HG02938 (cell line): ENCODE measurements around the gene DHX16.

ENCODE experiments used
- ATAC-seq: cut with Tn5 transposase; IDR thresholded peaks from one replicate; pipeline ENCODE4 v1.9.1; 2021; ENCODE audit warnings: mild to moderate bottlenecking, moderate library complexity; ENCODE audit not compliant: unreplicated experiment

DHX16 gene

DNA sequence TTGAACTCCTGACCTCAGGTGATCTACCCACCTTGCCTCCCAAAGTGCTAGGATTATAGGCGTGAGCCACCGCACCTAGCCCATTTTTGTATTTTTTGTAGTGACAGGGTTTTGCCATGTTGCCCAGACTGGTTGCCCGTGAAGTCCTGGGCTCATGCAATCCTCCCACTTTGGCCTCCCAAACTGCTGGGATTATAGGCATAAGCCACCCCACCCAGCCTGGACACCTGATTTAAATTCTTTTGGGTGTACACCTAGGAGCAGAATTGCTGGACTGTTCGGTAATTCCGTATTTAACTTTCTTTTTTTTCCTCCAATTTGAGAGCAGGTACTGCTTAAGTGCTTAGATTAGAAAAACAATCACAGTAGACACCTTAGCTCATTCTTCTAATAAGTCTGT lies 23.6 kb upstream of the DHX16 start:
- ATAC-seq: no peak

DNA sequence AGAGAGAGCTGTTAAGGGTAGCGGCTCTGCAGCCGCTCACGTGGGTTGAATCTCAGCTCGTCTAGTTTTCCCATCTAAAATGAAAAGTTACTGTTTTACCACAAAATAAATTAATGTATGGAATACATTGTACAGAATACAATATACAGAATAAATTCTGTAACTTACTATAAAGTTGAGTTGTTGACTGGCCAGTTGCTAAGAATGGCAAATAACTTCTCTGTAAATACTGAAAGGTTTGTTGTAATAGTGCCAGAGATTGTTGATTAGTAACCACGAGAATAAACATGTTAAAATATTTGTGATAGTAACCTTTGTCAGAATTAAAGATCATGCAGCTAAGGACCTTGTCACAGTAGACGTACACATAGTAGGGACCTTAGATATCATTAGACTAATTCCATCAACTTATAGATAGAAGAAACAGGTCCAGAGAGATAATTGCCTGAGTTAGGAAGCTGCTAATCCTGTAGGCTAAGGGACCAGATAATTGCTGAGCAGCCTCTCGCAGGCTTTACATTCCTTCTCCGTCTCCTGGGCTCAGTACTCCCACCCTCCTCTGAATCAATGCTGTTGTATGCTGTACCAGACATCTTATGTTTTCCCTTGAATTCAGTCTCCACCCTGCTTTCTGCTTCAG lies 18.5 kb upstream of the DHX16 start:
- no peak for ATAC-seq

DNA sequence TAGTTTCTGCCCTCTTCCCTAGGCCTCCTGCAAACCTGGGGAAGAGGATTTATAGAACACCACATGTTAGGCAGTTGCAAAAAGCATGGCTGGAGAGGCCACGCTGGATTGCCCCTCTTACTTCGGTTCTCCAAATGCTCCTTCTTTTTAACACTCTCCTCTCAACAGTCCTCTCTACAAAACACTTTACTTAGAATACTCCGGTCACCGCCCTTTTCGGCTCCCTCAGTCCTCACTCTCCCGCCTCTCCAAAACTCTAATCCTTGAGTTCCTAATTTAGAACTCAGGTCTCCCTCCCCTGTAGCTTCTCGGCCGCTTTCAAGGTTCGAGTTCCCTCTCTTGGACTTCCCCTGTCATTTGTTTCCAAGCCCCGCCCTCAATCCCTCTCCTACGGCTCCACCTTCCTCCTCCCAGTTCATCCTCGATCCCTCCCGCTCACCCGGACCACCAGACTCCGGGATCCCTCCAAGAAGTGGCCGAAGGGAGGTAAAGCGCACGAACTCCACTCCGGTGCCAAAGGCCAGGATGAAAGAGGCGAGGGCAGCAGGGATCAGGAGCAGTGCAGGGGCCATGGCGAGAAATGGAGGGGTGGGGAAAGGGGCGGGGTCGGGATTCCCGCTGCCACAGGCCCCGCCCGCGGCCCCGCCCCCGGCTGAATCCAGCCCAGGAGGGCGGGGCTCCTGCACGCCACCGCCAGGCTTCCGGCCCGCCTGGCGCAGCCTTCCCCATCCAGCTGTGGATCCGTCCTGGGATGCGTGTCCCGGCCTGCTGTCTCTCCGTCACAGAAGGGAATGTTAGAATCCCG lies 17.8 kb upstream of the DHX16 start, which contains the start of gene NRM:
Gene NRM (minus strand): TSS at position 582 of the 805 bp plus-strand sequence. CDS start 10 bp downstream, at position 572.
- ATAC-seq: no peak

DNA sequence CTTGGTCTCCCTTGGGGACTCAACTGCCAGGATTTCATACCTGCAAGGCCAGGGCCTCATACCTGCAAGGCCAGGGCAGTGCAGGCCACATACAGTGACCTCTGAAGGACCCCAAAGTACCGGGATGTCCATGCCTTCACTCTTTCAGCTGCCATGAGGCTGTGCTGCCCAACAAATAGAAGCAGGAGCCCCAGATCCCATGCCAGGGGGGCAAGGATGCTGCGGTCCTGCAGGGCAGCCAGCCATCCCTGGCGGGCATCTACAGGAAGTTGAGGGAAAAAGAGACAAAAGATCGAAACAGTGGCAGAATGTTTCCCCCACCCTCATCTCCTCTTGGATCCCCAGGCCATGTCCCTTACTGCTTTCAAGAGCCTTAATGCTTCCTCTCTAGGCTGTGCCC lies 17.2 kb upstream of the DHX16 start:
- ATAC-seq: no peak

DNA sequence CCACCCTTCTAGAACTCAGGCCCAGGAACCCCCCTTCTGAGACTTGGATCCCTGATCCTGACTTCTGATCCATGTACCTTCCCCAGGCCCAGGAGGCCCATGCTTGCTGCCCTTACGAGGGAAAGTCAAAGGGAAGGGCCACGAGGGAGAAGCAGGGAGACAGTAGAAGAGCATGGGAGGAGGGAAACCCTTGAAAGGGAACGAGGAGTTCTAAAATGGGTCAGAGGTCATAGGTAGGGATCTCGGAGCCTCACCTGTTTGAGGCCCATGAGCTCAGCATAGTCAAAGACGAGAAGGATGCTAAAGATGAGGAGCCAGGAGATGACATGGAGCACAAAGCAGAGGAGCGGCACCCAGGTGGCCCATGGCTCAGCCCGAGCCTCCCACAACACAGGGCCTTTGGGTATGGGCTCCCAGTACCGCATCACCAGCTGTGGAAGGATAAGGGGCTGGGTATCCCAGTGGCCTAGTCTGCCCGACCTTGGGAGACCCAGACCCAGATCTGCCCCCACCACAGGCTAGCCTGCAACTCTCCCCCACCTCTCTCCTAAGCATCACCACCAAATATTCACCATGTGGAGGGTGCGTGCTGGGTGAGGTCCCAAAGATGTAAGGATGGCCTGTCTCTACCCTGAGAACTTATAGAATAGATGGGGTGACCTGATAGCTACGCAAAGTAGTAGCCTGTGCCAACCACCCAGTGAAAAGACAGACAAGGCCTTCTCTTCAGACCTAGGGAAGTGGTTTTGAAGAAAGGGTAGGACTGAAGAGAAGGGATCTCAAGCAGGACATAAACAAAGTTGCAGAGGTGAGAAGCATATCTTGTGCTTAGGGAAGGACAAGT lies 16.4 kb upstream of the DHX16 start:
- no peak for ATAC-seq

DNA sequence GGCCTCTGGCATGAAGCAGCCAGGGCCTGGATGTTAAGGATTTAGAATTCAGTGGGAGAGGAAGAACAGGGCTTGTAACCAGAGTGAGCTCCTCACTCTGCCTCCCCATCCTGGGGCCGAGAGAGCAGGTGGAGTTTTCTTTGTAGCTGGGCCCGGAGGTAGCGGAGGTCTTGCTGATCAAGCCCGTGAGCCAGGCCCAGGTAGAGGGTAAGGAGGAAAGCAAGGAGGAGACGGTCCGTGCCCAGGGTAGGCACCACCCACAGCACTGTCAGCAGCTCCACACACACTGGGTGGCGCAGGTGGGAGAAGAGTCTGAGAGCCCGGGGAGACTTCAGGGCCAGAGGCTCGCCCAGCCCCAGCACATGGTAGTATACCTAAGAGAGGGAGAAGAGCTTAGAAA lies 15.8 kb upstream of the DHX16 start:
- no peak for ATAC-seq

DNA sequence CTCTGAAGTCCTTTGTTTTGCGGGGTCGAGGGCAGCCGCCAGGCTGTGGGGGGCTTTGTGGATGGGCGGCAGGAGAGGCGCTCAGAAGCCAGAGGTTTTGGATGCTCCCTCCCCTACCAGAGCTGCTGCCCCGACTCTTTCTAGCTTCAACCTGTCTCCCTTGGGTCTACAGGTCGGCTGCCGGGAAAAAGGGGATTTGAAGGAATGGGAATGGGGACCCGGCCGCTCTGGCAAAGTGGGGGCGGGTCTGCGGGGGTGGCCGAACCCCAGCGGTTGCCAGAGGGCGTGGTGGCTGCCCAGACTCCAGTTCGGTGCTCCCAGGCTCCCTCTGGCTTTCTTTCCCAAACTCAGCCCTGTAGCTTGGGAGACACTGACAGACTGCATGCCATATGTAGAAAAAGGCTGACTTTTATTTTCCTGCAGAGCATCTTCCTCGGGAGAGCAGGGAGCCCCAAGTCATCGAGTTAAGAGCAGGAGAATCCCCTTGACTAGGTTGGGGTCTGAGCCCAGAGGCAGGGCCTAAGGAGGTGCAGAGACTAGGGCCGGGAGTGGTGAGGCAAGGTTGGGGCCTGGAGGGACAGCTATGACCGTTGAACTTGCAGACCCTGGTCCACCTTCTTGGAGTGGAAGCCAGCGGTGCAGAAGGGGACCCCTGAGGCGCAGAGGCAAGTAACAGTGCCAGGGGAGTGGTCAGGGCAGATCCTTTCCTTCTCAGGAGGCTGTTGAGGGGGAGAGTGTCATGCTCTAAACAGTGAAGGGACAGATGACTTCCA lies 15.0 kb upstream of the DHX16 start:
- ATAC-seq: no peak

DNA sequence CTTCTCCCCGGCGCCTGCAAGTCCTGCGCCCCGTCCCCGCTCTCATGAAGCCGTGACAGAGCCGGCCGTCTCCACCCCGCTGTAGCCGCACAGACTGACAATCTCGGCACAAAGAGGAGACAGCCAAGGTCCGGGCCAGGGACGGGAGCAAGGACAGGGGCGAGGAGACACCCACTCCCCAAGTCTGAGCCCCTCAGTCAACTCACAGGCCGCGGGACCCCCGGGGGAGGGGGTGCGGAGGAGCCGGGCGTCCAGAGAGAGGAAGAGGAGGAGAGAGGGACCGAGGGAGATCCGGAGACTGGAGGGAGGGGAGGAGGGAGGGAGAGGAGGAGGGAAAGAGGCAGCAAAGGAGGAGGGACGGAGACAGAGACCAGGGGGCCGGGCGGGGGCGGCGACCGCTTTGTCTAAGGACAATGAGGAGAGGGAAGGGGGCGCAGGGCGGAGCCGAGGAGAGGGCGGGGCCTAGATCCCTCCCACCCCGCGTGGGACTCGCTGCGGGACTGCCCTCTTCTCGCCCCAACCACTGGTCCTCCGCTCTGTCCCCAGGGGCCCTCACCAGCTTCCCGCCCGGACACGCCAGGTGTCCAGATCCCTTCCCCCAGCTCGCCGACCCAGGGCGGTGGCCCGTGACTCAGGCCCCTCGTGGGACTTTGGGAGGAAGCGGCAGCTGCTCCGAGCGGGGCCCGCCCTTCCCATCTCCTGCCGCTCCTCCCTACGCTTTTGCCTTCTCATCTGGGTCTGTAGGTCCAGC lies 14.3 kb upstream of the DHX16 start:
- peak; percentile 41 for ATAC-seq

DNA sequence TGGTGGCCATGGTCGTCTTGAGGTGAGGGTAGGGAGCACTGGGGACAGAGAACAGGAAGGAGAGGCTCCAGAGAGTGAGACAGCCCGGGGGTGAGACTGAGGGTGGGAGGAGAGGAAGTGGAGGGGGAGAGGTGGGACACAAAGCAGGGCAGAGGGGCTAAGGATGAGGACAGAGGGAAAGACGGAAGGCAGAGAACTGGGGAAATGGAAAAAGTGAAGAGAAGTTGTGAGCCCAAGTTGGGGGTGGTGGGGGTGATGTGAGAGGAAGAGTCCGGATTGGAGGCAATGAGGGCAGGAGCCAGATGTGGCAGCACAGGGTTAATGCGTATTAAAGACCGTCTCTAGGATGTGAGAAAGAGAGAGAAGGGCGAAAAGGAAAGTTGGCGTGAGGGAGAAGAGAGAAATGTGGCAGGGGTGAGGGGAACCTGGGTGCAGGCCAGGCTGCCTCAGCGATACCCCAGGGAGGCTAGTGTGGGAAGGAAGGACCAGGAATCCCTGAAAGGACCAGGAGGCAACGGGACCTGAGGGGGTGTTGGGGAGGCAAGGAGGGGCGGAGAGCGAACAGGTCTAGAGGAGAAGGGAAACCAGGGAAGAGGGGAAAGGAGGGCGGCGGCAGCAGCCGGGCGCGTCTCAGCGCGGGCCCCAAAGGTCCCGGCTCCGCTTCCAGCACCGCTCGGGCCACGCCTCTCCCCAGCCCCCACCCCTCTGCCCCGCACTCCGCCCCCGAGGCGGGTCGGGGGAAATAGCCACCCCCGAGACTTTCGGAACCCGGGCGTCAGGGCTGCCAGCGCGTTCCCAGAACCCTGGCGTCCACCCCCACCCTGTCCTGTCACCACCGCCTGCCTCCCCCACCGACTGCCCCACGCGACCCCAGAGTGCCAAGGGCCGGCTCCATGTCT lies 13.5 kb upstream of the DHX16 start, which contains the start of gene PPP1R18:
Gene PPP1R18 (minus strand): TSS at position 637 of the 899 bp plus-strand sequence. CDS start 627 bp downstream, at position 10.
- ATAC-seq: no peak

DNA sequence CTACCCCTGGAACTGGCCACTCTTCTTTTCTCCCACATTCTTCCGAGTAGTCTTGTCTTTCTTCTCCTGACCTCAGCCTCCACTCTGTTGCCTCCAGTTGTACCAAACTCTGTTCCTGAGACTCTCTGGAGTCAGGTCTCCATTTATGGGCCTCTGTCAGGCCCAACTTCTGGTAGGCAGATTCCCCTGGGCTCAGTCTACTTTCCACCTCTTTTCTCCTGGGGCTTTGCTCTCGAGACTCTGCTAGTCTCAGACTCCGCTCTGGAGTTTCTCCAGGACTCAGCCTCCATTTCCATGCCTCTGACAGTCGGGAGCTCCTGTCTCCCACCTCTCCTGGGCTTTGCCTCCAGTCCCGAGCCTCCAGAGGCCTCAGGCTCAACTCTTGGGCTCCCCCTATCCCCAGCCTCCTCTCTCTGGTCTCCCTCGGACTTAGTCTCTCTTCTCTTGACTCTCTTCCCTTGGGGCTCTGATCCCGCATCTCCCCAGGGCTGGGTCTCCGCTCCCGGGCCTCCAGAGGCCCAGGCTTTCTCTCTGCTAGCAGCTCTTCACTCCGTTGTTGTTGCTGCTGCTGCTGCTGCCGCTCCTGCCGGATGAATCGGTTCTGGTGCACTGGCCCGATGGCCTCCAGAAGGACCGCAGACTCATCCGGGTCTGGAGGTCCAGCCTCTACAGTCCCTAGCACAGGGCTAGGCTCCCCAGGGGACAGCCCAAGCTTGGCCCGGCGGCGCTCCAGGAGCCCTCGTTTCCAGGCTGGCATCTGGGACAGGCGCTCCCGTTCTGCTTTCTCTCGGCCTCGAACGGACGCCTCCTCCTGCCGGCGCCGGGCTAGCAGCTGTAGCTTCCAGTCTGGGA lies 12.6 kb upstream of the DHX16 start:
- no peak for ATAC-seq

DNA sequence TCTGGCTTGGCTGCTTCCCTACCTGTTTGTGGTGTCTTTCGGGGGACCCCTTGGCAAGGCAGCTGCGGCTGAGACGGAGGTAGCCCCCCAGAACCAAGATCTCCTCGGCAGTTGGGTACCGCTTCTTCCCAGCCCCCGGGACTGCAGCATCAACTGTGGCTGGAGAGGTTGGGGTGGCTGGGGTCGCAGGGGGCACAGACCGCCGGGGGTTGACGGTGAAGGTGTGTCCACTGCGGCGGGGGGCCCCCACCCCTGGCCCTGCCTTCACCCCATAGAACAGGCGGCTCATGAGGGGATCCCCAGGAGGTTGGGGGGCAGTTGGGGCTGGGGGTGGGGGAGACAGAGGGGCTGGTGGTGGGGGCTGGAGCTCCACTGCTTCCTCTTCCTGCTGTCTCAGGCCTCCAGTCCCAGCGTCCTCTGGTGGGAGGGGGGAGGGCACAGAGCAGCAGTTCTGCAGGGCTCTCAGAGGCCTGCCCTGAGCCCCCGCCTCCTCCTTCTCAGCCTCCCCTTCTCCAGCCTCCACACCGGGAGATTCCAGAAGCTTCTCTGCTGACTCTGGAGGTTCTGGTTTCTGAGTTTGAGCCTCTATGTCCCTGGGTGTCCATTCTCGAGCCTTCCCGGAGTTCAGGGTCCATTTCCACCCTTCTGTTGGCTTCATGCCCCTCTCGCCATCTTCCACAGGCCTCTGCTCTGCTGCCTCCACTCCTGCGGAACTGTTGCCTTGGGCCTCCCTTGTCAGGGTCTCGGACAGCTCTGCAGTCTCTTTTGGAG lies 11.8 kb upstream of the DHX16 start:
- no peak for ATAC-seq

DNA sequence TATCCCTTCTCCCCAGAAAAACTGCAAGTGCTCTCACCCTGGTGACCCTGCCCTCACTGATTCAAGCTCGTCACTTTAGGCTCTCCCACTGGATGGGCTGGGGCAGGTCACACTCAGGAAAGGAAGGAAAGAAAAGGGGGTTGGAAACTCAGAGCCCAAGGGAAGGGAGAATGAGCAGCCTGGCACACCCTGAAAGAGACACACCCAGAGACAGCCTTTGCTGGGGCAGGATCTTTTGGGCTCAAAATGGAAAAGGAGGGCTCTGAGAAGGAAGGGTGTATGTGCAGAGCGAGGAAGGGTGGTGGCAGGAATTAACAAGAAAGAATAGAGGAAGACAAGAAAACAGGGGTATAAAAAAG lies 11.2 kb upstream of the DHX16 start:
- ATAC-seq: no peak

DNA sequence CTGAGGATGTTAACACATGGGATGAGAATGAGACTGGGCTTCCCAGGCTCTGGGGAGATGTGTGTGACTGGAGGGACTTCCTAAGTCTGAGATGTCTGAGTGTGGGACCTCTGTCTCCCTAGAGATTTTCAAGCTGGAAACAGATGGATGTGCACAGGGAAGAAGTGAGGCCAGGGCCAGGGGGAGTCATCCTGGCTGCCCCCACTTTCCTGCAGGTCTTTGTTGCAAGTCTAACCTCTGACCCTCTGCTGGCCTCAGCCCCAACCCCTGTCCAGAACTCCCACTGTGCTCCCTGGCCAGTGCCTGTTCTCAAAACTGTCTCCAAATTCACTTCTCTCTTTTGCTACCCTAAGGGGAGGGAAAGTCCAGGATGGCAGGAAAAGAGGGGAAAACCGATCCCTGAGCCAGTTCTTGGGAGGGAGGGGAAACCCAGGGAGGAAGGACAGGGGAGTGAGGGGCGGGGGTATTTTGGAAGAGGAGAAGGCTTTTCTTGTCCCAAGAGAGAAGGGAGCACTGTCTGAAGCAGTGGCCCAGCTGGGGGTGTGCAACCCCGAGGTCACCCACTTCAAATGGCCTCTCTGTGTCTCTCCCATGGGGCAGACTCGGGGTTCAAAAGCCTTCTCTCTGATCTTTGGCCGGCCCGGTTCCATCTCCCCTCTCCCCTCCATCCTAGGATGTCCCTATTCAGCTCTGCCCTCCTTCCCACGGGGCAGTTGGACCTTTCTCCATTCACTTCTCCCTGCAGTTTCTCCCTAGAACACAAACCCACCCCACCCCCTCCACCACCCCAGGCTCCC lies 10.6 kb upstream of the DHX16 start:
- ATAC-seq: no peak

DNA sequence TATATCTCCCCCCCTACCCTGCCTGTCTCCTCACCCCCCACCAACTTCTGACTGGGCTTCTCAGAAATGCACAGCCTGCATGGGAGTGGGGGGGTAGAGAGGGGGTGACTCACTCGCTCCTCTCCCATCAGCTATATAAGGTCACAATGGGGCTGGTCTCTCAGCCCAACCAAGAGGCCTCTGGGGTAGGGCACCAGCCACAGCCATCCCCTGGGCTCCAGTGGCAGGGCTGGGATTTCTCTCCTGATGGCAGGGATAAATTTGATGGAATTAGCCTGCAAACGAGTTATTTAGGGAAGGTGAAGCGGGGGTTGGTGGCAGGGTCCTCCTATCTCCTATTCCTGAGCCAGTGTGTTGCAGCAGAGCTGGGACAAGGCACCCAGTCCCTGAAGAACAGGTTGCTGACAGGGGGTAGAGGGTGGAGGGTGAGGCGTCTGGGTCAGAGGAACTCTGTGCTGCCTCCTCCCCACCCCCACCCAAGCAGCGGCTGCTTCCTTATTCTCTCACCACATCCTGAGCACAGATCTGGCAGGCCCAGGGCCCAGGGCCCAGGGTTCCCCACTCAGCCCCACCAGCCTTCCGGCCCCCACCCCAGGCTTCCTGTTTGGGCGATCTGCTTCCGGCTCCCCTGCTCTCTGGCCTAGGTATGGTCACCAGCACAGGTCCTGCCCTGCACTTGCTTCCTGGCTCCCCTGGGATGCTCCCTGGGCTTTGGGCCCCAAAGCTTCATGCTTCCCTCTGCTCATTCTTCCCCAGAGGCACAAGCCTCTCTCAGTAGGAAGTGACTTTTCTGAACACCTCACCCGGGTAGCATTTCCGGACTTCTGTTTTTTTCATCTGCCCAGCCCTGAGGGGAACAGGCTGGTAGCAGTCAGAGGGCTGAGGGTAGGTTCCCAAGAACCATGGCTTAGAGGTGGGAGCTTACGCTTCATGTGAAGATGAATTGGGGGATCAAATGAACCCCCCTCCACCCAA lies 9.6 kb upstream of the DHX16 start:
- no peak for ATAC-seq

DNA sequence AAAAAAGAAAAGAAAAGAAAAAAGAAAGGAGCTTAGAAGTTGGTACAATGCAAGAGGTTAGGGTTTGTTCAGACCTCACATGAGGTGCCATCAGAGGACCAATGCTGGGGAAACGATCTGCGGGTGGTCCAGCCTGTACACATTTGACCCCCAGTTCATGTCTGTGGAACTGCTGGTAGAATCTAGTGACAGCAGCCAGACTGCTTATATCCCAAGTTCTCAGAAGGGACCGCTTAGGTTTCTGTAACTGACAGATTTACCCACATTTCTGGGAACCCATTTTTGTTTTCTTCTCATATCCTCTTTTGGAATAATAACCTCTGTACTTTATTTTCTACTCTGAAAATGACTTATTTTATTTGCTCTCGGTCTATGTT lies 8.9 kb upstream of the DHX16 start:
- no peak for ATAC-seq
